ENCODE measurements around the gene NEK11. TPM values are rescaled to one million over a fixed set of nuclear protein-coding genes. Genes with fewer than 3 reads are reported as not detected.

The NEK11 gene
- total RNA-seq, 4 donors from 2014 or later: 3.5 to 8.6 (median 5.5) TPM

DNA sequence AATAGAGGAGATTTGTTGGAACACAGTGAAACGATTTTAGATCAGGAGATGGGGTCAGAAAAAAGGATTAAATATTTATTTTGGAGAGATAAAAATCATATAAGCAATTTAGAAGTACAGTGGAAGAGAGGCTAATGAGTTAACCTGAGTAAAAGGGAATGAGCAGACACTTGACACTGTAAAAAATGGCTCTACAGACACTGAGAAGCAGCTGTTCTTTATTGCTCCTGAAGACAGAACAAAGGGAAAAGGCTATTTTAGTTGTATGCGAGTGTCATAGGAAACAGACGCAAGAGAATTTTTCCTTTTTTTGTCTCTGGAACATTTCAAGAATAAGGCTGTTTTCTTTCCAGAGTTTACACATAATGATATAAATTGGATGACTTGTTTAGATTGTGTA is 34.3 kb upstream of the NEK11 start:
- Histone ChIP-seq H3K36me3 (peaks cover 0 to 30% (median 0%) of the 10 kb centered on the region in 3 donors), H3K4me3 (no peak overlapping the region), H3K4me1 (no peaks in the 10 kb centered on the region), H3K27ac (no peak overlapping the region), H3K27me3 (no peaks in the 10 kb centered on the region), H3K9me3 (no peaks in the 10 kb centered on the region)
- TF ChIP-seq POLR2A (IDR thresholded peaks at IDR 0.05): no peak
- TF ChIP-seq, protein P1, sequence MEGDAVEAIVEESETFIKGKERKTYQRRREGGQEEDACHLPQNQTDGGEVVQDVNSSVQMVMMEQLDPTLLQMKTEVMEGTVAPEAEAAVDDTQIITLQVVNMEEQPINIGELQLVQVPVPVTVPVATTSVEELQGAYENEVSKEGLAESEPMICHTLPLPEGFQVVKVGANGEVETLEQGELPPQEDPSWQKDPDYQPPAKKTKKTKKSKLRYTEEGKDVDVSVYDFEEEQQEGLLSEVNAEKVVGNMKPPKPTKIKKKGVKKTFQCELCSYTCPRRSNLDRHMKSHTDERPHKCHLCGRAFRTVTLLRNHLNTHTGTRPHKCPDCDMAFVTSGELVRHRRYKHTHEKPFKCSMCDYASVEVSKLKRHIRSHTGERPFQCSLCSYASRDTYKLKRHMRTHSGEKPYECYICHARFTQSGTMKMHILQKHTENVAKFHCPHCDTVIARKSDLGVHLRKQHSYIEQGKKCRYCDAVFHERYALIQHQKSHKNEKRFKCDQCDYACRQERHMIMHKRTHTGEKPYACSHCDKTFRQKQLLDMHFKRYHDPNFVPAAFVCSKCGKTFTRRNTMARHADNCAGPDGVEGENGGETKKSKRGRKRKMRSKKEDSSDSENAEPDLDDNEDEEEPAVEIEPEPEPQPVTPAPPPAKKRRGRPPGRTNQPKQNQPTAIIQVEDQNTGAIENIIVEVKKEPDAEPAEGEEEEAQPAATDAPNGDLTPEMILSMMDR (IDR thresholded peaks at IDR 0.05): no peak
- no peak for DNase-seq

DNA sequence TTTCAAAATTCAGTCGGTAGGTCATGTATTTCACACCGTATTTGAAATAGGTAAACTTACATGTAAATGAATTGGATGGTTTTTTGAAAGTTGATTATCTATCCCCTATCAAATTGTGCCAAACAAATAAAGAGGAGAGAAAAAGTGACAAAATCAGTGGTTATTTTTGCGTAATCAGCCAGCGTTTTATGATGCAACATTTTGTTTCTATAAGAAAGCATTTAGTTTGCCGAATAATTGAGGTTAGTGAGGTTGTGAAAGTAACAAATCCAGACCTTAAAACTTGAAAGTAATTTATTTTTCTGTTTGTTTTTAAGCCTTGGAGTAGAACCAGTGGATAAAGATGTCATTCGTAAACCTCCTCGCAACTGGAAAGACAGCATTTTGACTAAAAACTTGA is 29.4 kb upstream of the NEK11 start:
- no peaks in the 10 kb centered on the region for H3K4me1 ChIP-seq
- TF ChIP-seq POLR2A (IDR thresholded peaks at IDR 0.05): no peak
- H3K27me3 ChIP-seq: no peaks in the 10 kb centered on the region
- H3K9me3 ChIP-seq: no peaks in the 10 kb centered on the region
- no peak for DNase-seq
- H3K36me3 ChIP-seq: peaks cover 0 to 44% (median 0%) of the 10 kb centered on the region in 3 donors
- H3K27ac ChIP-seq: no peak overlapping the region
- no peak overlapping the region for H3K4me3 ChIP-seq

DNA sequence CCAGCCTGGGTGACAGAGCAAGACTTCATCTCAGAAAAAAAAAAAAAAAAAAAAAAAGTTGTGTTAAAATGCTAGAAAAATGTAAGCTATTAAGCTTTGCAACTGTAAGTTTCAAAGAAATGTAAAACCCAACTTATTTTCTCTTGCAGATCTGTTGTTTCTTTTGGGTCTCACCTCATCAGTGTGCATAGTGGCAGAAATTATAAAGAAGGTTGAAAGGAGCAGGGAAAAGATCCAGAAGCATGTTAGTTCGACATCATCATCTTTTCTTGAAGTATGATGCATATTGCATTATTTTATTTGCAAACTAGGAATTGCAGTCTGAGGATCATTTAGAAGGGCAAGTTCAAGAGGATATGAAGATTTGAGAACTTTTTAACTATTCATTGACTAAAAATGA is 25.6 kb upstream of the NEK11 start:
- Histone ChIP-seq H3K4me3 (no peak overlapping the region), H3K4me1 (no peaks in the 10 kb centered on the region), H3K36me3 (peaks cover 0 to 26% (median 0%) of the 10 kb centered on the region in 3 donors), H3K9me3 (no peaks in the 10 kb centered on the region), H3K27ac (no peak overlapping the region), H3K27me3 (no peaks in the 10 kb centered on the region)
- TF ChIP-seq POLR2A (IDR thresholded peaks at IDR 0.05): no peak
- TF ChIP-seq, protein P1 (IDR thresholded peaks at IDR 0.05): no peak
- no peak for DNase-seq

DNA sequence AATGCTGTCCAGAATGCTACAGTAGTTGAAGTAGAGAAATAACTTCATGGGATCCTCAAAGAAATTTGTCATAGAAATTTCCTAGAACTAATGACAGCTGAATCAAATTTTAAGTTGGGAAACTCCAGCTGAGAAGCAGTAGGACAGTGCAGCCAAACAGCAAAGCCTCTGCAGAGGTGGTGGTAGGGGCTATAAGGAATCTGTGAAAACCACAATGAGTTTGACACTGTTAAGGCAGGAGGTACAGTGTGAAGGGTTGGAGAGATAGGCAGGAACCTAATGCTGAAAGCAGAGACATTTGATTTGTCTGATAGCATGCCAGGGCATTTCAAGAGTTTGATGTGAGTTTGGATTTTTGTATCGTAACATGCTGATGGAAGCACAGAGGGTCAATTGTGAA is 22.1 kb upstream of the NEK11 start:
- no peaks in the 10 kb centered on the region for H3K4me1 ChIP-seq
- no peak for DNase-seq
- no peaks in the 10 kb centered on the region for H3K9me3 ChIP-seq
- H3K27ac ChIP-seq: no peak overlapping the region
- no peaks in the 10 kb centered on the region for H3K27me3 ChIP-seq
- H3K36me3 ChIP-seq: peaks cover 0 to 7% (median 0%) of the 10 kb centered on the region in 3 donors
- TF ChIP-seq, protein P1 (IDR thresholded peaks at IDR 0.05): no peak
- no peak for TF ChIP-seq POLR2A (IDR thresholded peaks at IDR 0.05)
- no peak overlapping the region for H3K4me3 ChIP-seq

DNA sequence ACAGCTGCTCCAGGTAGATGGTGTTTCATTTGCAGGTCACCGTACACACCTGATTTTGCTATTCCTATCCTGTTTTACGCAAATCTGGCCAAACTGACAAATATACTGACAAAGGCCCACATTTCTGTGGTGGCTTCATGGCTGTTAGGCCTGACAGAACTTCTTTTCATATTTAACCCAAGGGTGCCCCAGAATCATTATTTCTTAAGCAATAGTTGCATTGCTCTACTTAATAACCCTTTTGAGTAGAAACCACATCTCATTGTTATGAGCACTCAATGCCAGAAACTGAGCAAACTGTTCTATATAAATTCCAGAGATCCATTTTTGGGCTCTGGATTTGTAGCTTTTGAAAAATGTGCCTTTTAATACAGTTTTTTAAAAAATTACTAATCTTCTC is 19.4 kb upstream of the NEK11 start:
- no peak for DNase-seq
- Histone ChIP-seq H3K4me3 (no peak overlapping the region), H3K36me3 (peaks cover 0 to 18% (median 0%) of the 10 kb centered on the region in 3 donors), H3K27ac (no peak overlapping the region), H3K4me1 (no peaks in the 10 kb centered on the region), H3K9me3 (no peaks in the 10 kb centered on the region), H3K27me3 (no peaks in the 10 kb centered on the region)
- TF ChIP-seq POLR2A (IDR thresholded peaks at IDR 0.05): no peak

DNA sequence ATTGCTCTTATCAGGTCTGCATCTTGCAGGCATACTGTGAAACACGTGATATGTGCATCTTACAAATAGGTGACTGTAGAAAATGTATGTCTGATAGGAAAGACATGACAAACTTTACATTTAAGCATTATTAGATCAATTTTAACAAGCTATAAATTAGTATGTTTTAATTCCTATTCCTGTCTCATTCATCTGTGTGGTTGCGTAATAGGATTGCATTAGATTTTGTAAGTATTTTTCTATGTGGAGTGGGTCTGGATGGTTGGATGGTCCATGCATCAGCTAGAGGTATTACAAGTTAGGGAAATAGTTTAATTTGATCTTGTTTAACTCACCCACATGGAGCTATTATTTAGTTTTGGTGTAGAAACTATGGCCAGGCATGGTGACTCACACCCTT is 18.9 kb upstream of the NEK11 start:
- H3K36me3 ChIP-seq: peaks cover 0 to 19% (median 0%) of the 10 kb centered on the region in 3 donors
- DNase-seq: no peak

More for the DNA sequence above, 18.9 kb upstream of the NEK11 start:
- no peaks in the 10 kb centered on the region for H3K27me3 ChIP-seq
- no peak overlapping the region for H3K4me3 ChIP-seq
- H3K9me3 ChIP-seq: no peaks in the 10 kb centered on the region
- no peak overlapping the region for H3K27ac ChIP-seq
- TF ChIP-seq, protein P1 (IDR thresholded peaks at IDR 0.05): no peak
- no peak for TF ChIP-seq POLR2A (IDR thresholded peaks at IDR 0.05)
- no peaks in the 10 kb centered on the region for H3K4me1 ChIP-seq

Data from Peyer's patch (tissue), 4 donors.